CD4-positive, alpha-beta T cell treated with Interleukin-17A for 1 hour (primary cell): Measurements from ENCODE around the gene SSTR5.

Source experiments
- DNase-seq: peaks from one replicate; pipeline ENCODE4 v3.0.0-alpha.2; 2020

The SSTR5 gene

DNA sequence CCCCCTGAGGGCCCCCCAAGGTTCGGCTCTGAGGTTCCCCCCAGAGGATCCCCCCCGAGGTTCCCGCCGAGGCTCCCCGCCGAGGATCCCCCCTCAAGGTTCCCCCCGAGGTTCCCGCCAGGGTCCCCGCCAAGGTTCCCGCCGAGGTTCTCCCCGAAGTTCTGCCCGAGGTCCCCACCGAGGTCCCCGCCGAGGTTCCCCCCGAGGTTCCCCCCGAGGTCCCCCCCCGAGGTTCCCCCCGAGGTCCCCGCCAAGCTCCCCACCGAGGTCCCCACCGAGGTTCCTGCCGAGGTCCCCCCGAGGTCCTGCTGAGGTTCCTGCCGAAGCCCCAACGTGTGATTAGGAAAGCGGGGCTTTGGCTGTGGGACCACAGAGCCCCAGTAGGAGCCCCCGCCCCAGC lies 32.2 kb upstream of the SSTR5 start:
- no peak for DNase-seq

DNA sequence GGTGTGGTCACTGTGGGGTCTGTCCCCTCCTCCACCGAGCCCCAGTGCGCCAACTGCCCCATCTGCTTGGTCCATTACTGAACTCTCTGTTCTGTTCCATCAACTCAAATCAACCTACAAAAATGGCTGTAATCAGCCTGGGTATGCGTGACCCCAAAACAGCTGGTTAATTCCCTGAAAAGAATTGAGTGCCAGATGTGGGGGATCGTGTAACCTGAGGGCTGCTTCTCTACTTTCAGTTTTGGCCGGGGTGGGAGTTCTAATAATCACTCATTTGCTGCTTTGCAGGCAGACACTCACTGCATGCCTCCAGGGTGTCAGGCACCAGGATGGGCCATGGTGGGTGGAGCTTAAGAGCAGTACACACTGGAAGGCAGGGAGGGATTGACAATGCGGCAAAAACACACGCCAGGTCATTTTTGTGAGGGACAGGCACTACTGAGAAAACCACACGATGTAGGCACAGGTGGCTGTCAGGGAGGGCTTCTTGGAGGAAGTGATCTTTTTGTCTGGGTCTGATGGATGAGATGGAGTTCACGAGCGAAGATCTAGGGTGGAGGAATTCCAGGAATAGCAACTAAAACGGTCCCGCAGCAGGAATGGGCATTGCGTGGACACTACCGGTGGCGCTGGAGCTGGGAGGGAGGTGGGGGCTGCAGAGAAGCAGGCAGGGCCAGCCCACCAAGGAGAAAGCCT lies 30.4 kb upstream of the SSTR5 start:
- DNase-seq, result no peak

DNA sequence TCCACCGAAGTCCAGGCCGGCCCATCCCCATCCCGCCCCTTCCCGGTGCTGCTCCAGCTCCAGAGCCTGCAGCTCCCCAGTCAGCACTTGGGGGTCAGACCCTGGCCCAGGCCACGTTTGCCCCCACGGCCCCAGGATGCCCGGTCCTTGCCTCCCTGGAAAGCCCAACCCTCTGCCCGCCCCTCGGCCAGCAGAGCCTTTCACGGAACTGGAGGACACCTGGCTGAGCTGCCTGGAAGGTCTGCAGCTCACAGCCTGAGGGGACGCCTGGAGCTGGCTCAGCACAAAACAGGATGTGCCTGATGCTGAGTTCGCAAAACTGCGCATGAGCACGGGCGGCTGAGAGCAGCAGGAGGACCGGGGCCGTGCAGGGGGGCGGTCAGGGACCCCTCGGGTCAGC lies 29.7 kb upstream of the SSTR5 start:
- no peak for DNase-seq

DNA sequence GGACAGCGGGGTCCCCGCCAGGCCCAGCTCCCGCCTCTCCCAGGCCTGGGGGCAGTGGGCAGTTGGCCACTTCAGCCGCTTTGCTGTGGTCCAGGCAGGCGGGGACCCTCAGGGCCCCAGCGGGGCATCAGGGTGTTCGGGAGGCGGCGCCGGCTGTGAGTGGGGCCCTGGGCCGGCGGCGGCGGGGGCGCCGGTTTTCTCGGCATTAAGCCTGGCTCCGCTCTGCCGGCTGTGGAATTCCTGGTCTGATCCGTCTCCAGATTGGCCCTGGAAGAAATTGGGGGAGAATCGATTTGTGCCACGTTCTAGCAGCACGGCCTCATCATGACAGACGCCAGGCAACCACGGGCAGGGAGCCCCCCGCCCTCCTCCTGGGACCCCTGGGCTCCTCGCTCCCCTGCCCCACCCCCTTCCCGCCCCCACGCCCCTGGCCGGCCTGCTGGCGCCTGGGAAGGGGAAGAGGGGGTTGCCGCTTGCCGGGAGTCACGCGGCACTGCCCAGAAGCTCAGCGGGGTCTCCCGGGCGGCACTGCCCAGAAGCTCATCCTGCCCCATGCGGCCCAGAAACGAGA lies 28.6 kb upstream of the SSTR5 start:
- DNase-seq, result no peak

DNA sequence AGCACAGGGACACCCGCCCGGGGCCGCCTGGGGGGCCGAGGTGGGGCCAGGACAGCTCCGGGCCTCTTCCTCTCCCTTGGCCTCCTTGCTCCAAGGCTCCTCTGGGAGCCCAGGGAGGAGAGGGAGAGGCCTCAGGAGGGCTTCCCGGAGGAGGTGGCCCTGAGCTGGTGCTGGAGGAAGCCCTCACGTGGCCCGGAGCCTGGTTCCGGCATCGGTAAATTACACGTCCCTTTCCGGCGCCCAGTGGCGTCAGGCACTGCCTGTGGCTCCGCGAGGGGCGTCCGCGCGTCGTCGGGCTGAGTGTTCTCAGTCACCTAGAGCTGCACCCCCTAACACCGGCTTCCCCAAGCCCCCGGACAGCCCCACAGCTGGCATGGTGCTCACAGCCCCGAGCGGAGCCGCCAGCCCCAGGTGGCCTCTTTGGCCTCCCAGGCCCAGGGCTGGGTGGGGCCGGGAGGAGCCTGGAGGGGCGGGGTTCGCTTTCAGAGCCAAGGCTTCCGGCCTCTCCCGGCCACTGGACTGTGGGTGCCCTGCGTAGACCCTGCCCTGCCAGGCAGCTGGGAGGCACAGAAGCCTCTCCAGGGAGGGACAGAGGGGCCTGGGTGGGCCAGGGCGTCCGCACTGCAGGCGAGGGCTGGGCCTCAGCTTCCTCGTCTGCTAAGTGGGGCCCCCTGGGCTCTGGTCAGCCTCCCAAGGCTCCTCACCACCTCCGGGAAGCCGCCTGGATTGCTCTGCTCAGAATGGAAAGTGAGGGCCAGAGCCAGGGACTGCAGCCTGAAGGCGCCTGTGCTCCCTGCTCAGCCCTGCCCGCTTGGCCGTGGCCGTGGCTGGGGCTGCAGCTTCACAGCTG lies 27.9 kb upstream of the SSTR5 start:
- DNase-seq, result no peak

DNA sequence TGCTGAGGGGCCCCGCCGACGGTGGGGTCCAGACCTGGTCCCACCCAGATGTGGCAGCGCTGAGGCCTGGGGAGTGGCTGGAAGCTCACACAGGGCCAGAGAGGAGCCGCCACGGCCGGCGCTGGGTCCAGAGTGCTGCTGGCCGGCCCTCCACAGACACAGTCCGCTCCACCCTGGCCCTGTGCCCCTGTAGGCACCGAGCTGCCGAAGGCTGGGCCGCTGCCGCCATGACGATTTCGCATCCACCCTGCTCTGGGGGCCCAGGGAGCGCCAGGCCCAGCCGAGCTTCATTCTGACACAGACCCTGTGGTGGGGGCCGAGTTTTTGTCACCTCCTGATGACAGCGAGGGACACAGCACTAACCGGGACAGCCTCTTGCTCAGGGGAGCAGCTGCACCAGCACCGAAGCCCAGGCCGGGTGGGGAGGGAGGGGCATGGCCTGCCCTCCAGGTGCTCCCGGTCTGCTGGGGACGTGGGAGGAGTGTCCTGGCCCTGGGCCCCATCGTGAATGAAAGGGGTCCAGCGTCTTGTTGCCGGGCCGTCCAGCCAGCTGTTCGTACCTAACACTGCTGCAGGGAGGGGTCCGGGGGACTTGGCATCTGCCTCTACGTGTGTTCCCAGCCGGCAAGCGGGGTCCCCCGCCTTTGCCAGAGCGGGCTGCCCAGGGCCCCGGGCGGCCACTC lies 27.1 kb upstream of the SSTR5 start:
- DNase-seq, result no peak

DNA sequence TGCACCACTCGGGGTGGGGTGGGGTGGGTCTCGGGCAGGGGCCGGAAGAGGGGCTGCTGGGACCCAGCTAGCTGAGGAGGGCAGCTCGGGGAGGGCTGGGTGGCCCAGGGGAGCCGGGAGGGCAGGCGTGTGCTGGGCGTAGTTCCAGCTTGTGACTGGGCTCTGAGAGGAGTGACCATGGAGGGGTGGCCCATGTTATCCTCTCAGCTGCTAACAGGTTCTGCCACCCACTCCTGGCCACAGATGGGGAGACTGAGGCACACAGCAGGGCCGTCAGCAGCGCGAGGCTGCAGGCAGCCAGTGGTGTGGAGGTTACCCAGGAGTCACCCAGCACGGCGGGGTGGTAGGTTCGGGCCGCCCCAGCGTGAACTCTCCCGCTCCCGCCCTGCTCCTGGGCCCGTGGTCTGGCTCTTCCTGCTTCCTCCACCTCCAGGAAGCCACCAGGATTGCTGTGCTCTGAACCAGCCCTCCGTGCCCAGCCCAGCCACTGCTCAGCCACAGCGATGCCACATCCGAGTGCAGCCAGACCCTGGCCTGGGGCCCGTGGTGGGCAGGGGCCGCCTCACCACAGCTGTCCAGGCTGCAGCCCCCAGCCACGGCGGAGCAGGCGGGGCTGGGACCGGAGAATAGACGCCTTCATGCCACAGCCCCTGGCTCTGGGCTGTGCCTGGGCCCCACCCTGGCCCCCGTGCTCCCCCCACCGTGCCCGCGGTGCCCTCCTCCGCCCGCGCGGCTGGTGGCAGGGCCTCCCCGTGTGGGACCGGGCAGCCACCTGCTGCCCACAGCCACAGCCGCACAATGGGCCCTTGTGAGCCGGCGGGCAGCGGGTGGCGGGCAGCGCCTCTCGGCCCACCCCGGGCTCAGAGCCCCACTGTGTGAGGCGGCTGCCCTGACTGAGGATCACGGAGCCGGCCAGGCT lies 26.3 kb upstream of the SSTR5 start:
- DNase-seq, result no peak

DNA sequence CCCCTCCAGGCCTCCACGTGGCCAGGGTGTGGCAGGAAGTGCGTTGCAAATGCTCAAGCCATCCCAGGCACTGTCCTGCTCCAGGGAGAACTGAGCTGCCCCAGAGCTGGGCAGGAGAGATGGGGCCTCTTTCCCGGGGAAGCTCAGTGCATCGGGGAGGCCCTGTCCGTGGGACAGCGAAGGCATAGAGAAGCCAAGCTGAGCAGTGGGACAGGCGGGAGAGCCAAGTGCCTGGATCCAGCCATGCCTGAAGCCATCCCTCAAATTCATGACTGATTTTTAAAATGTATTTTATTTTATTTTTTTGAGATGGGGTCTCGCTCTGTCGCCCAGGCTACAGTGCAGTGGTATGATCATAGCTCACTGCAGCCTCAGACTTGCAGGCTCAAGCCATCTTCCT lies 25.4 kb upstream of the SSTR5 start:
- DNase-seq, result no peak

DNA sequence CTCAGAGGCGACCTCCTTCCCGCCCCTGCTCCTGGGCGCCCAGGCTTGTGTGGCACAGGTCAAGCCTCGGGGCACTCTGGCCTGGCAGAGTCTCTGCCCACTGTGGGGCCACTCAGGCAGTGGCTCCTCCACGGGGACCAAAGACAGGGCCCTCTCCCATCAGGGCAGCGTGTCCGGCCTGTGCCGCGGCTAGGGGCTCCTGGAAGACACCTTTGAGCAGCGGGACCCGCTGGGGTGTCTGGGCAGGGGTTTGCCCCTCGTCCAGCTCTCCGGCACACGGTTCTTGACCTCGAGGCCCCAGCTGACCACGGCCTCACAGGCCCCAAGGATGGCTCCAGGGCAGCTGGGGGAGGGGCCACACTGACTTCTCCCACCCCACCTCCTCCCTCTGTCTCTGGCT lies 24.7 kb upstream of the SSTR5 start:
- no peak for DNase-seq

DNA sequence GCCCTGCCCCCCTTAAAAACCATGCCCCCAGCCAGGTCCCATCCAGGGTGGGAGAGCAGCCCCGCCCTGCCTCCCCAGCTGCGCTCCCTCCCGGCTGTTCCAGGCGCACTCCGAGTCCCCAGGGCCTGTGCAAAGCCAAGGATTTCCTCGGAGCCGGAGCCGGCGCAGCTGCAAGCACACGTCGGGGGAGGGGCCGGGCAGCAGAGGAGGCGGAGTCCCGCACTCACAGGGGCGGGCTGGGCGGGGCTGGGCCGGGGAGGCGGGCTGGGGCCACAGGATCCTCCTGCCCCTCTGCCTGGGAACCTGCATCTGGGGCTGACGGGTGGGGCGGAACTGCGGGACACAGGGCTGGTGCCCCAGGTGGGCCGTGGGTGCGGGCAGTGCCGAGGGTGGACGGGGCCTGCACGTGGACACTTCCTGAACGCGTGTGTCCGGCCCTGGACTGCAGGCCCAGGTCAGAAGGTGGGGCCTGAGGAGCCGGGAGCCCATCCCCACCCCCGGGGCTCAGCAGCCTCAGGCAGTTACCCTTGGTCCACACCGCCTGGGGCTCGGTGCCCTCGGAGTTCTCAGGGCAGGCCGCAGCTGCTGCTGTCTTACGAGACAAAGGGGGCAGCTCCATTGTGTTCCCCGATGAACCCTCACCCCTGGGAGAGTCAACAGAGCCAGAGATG lies 24.0 kb upstream of the SSTR5 start:
- no peak for DNase-seq

DNA sequence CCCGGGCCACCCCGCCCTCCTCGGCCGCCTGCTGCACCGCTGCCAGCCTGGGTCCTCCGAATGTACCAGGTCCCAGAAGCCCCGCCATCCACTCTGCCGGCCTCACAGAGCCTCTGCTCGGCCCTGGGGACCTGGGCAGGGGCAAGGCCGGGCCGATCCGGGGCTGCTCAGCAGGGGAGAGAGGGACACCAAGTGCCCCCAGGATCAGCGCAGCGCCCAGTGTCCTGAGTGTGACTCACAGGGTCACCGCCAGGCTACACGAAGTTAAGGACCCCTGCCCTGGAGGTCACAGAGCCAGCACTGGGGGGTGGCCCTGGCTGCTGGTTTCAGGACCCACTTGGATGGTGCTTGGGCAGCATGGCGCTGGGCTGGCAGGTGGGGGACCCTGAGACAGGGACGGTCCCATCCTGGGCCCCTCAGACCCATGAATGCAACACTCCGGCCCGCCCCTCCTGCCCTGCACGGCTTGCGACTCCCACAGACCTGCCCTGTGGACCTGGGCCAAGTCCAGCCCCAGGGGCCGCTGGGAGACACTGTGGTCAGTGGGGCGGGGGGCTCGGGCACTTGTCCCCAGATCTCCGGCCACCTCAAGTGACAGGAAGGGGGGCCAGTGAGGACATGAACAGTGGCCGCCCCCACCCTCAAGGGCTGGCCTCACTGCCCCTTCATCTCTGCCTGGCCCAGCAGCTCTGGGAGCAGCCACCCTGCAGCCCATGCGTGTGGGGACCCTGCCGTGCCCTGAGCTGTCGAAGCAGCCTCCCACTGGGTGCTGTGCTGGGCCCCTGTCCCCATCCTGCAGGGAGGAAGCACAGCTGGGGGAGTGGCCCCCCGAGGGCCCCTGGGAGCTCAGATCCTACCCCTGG lies 23.2 kb upstream of the SSTR5 start:
- no peak for DNase-seq

DNA sequence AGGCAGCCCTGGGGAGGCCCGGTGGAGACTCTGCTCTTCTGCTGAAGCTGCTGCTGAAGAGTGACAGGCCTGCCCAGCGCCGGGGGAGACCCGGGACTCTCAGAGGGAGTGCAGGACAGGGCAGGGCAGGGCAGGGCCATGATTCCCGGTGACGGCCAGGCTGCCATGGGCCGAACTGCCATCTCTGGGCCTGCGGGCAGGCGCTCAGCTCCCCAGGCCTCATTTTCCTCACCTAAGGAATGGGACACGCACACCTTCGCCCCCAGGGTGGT lies 22.6 kb upstream of the SSTR5 start:
- DNase-seq, result no peak

DNA sequence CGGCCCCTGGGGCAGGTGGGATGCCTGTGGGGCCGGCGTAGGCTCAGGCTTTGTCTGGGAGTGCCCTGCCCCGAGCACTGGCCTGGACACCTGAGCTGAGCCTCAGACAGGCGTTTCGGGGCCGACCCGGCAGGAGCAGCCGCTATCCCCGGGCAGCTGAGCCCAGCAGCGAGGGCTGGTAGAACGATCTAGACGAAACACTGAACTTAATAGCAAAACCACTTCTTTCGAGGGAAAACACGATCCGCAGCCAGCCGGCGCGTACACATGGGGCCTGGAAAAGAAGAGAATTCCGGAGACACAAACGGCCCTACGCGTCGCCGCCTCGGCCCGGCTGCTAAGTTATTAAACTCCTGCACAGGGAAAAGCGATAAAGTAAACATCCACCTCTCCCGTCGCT lies 22.0 kb upstream of the SSTR5 start:
- DNase-seq, result no peak

DNA sequence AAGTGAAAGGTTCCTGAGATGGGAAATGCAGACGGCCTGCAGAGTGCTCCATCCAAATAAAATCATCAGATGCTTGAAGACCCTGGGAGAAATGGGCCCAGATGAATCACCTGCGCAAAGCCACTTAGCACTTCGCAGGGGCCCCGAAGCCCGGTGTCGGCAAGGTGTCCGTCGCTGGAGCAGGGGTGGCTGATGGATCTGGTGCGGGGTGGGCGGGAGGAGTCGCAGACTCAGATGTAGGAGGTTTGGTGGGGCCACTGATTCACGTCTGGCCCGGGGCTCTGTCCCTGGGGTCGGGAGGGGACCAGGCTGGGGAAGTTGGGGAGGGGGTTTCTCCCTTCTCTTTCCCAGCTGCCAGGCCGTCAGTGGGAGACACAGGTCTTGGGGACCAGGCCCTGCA lies 21.6 kb upstream of the SSTR5 start:
- no peak for DNase-seq

DNA sequence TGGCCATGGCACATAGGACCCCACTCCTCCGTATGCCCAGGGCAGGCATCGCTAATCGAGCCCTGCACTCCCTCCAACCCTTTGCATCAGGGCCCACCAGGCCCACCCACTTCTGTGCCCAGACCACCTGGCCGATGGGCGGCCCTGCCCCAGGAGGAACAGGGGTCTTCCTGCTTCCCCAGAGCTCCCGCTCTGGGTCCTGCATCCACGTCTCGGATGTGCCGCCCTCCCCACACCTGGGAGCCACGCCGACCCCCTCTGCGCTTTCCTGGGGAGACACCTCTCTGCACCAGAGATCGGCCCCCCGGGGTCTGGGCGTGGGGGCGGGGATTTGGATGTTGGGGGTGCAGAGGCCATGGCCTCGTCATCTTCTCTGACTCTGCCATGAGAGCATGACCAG lies 21.1 kb upstream of the SSTR5 start:
- no peak for DNase-seq

DNA sequence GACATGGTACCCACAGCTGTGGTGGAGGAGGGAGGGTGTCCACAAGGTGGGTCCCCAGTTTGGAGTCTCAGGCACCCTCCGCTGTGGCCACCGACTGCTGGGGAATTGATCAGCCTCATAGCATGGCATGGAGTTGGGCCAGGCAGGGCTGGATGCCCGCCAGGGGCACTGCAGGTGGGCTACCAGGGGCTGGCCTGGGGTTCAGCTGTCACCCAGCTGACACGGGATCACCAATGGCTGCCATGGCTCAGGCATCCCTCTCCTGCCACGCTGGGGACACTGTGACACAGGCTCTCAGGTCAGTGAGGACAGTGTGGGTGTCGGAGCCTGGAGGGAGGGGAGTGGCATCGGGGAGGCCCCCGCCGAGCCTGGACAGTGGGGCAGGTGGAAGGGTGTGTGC lies 19.8 kb upstream of the SSTR5 start:
- no peak for DNase-seq

DNA sequence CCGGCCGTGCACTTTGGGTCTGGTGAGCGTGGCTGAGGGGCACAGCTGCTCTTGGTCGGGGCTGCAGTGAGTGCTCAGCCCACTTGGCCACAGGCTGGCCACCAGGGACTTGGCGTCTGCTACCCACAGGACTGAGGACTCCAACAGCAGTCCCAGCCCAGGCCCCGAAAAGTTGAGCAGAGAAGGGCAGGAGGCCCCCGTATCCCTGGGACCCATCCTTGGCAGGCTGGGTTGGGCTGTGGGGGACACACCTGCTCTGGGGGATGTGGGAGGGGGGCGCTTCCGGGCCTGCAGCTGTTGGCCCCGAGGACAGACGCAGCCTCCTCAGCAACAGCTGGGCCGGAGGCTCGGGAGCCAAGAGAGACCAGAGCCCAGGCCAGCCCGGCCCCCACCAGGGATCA lies 19.4 kb upstream of the SSTR5 start:
- no peak for DNase-seq

DNA sequence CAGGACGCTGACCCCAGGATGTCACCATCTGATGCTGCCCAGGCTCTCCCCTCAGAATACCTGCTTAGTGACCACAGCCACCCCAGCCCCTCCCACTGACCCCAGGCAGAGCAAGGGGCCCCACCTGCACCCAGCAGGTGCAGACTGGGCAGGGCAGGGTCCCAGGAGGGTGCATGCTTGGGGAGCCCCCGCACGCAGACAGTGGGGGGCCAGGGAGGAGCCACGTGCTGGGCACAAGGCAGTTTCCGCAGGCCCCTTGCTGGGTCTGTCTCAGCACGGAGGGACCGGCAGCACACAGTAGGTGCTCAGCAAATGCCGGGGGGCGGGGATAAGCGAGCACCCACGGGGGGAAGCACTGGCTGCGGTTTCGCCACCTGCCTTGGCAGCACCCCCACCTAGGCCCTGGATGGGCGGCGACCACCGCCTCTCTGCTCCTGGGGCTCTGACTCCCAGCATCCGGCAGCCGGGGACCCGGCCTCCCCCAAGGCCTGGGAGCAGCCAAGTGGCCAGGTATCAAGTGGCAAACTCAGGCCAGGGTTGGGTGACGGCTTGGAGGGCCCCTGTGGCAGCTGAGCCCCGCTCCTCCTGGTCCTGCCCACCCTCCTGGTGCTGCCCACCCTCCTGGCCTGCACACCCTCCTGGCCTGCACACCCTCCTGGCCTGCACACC lies 18.7 kb upstream of the SSTR5 start:
- DNase-seq, result no peak

DNA sequence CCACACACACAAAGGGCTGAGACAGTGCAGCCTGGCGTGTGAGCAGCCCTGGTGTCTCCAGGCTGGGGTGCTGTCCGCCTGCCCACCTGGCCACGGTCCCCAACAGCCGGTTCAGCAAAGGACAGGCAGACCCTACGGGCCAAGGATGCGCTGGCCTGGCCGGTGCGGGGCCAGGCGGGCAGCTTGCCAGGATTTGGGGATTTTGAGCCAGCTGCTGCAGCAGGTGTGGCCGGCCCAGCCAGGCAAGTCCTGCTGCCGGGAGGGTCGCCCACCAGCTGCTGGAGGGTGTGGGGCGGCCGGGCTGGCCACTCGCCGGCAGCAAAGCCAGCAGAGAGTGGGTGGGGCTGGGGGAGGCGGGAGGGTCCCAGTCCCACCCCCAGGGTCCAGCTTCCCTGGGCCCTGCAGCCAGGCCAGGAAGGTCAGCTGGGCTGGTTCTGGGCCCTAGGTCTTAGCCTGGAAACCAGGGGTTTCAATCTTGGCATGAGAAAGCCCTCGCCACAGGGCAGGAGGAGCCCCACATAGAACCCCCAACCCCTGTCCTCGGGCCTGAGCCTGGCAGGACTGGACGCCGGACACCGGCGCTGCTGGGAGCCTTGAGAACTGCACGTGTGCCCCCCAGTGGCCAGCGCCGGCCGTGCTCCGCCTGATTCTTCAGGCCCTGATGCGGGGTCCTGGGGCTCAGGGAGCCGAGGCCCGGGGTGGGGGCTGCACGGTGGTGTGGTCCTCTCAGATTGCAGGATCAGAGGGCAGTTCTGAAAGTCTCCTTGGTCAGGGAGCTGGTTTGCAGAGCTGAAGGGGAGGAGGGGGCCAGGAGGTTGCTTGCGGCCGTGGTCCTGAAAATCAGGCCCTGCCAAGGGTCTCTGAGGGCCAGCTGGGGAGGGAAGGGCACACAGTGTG lies 17.6 kb upstream of the SSTR5 start:
- DNase-seq, result peak; percentile 4

DNA sequence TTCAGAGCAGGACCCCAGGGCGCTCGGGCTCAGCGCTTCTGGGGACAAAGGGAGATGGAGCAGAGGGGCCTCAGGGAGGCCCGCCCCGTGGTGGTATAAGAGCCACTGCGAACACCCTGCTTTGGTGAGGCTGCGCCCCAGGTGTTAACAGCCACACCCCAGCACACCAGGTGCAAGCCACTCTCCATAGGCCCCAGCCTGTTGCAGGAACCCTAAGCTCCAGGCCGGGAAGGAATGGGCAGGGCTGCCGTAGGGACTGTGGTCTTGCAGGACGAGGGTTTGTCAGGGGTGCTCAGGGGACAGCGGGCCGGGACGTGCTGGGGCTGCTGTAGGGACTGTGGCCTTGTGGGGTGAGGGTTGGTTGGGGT lies 17.0 kb upstream of the SSTR5 start:
- DNase-seq, result no peak
